ENCODE measurements around the gene TREM1.
"Not testable (repeated sequence)": the region's sequence is repeated elsewhere in the genome, so short reads cannot be mapped to it uniquely, and the experiment has no call there.

The TREM1 gene

GRCh38 chr6:41257369-41258195 is 28.9 kb downstream of the TREM1 start:
- DNase-seq: peak; percentile 82

GRCh38 chr6:41256383-41256782 is 30.1 kb downstream of the TREM1 start:
- no peak for DNase-seq

DNA sequence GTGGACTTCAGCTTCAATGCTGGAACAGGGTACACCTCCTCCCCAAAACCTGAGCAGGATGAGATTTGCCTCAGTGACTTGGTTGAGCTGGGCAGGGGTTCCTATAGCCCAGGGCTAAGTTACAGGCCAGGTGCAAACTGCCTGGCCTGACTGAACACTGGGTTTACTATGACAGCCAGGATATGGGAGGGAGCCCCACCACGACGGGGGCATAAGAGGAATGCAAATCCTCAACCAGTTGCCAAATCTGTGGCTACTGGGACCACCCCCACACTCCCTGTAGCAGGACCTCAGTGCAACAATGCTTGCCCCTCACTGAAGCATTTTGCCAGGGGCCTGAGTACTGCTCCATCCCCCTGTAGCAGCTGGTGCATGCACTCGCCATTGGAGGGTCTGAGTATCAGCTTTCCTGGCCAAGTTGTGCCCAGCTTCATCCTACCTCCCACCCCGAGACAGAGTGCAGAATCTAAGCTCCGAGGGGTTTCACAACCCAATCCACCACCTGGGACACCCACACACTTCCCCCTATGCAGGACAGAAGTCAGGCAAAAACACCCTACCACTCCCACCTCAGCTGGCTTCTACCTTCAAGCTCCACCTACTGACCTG is 30.7 kb downstream of the TREM1 start:
- no peak for DNase-seq

- no peak for DNase-seq
Measured at GRCh38 chr6:41255110-41255509, 31.4 kb downstream of the TREM1 start.

GRCh38 chr6:41252401-41253169 is 33.9 kb downstream of the TREM1 start:
- no peak for DNase-seq

DNA sequence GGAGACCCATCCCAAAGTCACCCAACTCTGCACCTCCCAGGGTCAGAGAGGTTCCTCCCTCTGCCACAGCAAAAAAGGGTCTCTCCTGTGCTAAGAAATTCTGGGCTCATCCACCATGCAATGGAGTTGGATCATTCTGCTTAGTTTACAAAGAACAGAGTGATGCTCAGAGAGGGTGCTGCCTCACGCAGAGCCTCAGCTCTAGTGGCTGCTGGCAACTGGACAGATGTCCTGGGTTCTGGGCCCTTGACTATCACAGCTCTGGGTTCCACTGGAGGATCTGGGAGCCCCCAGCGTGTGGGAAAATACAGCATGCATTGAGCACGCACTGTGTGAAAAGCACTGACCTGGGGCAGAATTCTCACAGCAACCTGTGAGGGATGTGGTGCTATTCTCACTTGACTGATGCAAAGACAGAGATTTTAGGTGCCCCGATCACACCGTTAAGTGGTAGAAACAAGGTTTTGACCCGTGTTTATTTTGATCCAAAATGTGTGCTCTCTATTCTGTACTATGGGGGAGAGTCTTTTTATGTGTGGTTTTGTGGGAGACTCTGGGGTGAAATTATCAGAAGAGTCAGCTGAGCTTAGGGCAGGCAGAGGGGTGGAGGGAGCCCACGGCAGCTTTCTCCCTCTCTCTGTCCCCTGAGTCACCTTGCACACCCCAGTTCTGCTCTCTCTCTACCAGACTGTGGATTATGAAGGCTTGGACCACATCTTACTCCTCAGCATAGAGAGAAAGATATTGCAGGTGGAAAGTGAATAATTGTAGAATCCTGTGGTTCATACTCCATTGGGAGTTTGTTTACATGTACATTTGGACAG is 38.4 kb downstream of the TREM1 start:
- no peak for DNase-seq

DNA sequence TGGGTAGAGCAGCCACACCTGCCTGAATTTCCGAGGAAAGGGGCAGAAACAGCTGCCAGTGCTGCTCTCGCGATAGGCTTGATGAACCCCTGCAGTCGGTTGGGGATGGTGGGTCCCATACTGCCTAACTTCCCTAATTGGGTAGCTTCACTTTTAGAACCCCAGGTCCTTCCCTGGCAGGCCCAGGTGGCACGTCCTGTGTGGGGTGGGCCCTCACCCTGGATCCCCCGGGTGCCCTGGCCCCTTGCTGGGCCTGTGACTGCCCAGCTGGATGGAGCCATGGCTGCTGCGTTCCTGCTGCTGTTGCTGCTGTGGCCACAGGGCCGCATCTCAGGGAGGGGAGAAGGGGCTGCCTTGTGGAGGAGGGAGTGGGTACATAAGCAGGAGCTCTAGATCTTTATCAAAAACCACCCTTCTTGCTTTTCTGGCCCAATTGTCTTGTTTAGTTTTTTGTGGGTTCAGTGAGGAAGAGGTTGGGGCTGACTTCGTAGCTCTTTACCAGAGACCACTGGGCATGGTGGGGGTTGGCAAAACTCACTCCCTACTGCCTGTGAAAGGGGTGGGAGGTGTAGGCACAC is 39.1 kb downstream of the TREM1 start:
- DNase-seq: no peak

DNA sequence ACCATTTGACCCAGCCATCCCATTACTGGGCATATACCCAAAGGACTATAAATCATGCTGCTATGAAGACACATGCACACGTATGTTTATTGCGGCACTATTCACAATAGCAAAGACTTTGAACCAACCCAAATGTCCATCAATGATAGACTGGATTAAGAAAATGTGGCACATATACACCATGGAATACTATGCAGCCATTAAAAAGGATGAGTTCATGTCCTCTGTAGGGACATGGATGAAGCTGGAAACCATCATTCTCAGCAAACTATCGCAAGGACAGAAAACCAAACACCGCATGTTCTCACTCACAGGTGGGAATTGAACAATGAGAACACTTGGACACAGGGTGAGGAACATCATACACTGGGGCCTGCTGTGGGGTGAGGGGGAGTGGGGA is 40.0 kb downstream of the TREM1 start:
- not testable (repeated sequence) for DNase-seq

GRCh38 chr6:41239467-41240159 is 46.9 kb downstream of the TREM1 start:
- no peak for DNase-seq

GRCh38 chr6:41237128-41237527 is 49.4 kb downstream of the TREM1 start:
- DNase-seq: no peak

- DNase-seq: no peak
Measured at GRCh38 chr6:41236276-41236675, 50.2 kb downstream of the TREM1 start.

DNA sequence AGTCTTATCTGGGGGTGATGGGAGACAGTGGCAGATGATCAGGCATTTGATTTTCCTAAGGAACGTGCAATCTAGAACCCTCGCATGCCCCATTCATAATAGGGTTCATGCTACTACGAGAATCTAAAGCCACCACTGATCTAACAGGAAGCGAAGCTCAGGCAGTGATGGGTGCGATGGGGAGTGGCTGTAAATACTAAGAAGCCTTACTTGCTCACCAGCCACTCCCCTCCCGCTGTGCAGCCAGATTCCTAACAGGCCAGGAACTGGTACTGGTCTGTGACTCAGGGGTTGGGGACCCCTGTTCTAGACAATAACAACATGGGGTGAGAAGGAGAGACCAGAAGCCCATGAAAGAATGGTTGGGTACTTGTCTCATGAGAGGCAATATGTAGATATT is 53.8 kb downstream of the TREM1 start:
- no peak for DNase-seq

- no peak for DNase-seq
Measured at GRCh38 chr6:41231246-41231645, 55.2 kb downstream of the TREM1 start.

DNA sequence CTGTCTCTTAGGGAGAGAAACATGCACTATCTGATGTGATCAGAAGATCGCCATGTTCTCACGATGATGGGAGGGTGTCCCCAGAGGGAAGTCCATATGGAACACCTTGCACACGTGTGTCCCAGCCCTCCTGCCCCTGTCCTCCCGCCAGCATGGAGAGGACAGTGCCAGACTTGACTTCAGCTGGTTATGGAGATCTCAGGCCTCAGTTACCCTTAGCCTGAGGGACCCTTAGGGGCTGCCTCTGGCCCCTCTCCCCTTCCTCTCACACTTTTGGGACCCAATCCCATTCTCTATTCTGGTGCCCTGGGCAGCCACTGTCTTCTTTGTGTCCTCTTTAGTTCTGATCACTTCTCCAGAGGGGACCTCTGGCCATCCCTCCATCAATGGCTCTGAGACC is 56.8 kb downstream of the TREM1 start:
- DNase-seq: no peak

DNA sequence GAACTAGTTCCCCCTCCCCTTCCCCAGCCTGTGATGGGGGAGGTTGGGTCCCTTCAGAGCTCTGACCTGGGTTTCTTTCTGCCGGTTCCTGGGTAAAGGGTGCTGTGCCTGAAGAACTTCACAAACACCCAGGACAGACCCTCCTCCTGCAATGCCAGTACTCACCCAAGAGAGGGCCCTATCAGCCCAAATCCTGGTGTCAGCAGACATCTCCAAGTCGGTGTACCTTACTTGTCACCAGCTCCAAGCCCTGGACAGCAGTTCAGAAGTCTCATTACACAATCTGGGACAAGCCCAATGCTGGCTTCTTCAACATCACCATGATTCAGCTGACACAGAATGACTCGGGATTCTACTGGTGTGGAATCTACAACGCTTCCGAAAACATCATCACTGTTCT is 57.9 kb downstream of the TREM1 start:
- no peak for DNase-seq

DNA sequence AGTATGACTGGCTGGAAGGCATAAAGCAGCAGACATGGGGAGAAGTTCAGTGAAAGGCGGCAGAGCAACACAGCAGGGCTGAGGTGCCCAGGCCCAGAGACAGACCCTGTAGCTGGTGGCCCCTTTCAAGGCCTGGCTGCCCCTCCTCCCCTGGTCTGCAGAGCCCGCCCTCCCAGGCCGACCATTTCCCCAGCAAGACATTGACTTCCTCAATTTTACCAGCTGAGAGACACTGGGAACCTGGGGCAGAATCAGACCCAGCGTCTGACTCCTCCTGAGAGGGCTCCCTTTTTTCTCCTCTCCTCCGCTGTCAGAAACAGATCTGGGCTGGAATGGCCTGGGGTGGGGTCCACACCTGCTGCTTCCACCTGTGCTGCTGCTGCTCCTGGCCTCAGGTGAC is 58.4 kb downstream of the TREM1 start, which contains the start of gene TREML4:
TREML4 (plus strand) TSS at position 254 of the 400 bp plus-strand sequence; CDS start at position 333, 79 bp downstream.
- no peak for DNase-seq

GRCh38 chr6:41226752-41227151 is 59.7 kb downstream of the TREM1 start:
- DNase-seq: peak; percentile 31

DNA sequence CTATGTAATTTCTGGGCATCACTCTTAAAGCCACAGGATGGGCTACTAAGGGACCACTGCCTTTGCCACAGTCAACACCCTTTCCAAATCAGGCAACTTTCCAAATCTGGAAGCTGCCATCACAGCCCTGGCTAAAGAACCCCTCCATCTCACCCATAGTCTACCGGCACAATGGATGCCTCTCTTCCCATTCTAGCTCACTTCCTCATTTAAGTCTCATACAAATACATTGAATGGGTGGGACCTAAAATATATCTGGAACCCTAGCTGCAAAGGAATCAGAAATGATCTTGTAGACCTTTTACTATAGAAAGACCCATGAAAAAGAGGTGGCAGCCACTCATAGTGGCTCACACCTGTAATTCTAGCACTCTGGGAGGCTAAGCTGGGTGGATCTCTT is 61.7 kb downstream of the TREM1 start:
- DNase-seq: no peak
